ENCODE data around the gene RANBP3L. TPM values are rescaled to one million over a fixed set of nuclear protein-coding genes. Genes with fewer than 3 reads are reported as not detected.
A peak's percentile ranks its signal among the peaks of the same experiment; 100 is the strongest.

Gene RANBP3L
- total RNA-seq, 1 donor from 2014 or later = not detected

DNA sequence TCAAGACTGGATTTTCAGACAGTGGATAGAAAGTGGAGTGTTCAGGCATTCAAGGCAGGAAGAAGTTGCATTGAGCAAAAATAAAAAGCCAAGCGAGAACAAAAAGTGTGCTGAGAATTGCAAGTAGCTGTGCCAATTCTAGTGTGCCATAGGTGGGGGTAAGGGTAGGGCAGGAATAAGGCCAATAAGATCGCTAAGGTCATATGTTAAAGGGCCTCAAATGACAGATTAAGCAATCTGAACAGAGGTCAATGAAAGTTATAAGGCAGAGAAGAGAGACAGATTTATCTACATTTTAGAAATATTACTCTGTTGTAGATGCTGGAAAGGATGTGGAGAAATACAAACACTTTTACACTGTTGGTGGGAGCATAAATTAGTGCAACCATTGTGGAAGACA, 96.4 kb downstream of the RANBP3L start:
- no peak overlapping the region for H3K4me3 ChIP-seq (ENCODE audit: insufficient read depth, low read depth, low read length)
- Mint-ChIP-seq H3K4me1 (ENCODE audit: low read depth, unreplicated experiment) (peaks cover 2% of the 10 kb centered on the region), H3K4me3 (ENCODE audit: unreplicated experiment) (no peak overlapping the region), H3K9me3 (ENCODE audit: unreplicated experiment) (no peaks in the 10 kb centered on the region), H3K27me3 (ENCODE audit: low read depth, unreplicated experiment) (no peaks in the 10 kb centered on the region), H3K36me3 (ENCODE audit: low read depth, unreplicated experiment) (peaks cover 4% of the 10 kb centered on the region), H3K27ac (ENCODE audit: unreplicated experiment) (no peak overlapping the region)
- no peaks in the 10 kb centered on the region for H3K36me3 ChIP-seq (ENCODE audit: insufficient read depth, low read length)
- TF ChIP-seq, protein P1, sequence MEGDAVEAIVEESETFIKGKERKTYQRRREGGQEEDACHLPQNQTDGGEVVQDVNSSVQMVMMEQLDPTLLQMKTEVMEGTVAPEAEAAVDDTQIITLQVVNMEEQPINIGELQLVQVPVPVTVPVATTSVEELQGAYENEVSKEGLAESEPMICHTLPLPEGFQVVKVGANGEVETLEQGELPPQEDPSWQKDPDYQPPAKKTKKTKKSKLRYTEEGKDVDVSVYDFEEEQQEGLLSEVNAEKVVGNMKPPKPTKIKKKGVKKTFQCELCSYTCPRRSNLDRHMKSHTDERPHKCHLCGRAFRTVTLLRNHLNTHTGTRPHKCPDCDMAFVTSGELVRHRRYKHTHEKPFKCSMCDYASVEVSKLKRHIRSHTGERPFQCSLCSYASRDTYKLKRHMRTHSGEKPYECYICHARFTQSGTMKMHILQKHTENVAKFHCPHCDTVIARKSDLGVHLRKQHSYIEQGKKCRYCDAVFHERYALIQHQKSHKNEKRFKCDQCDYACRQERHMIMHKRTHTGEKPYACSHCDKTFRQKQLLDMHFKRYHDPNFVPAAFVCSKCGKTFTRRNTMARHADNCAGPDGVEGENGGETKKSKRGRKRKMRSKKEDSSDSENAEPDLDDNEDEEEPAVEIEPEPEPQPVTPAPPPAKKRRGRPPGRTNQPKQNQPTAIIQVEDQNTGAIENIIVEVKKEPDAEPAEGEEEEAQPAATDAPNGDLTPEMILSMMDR (IDR thresholded peaks at IDR 0.05; ENCODE audit: insufficient read depth, low read depth, low read length) = no peak
- TF ChIP-seq EZH2 (IDR thresholded peaks at IDR 0.05; ENCODE audit: insufficient read depth, low read length) = no peak
- peaks cover 3% of the 10 kb centered on the region for H3K4me1 ChIP-seq (ENCODE audit: insufficient read depth, low read length)
- H4K20me1 ChIP-seq (ENCODE audit: insufficient read depth, low read length) = no peaks in the 10 kb centered on the region
- H3K79me2 ChIP-seq (ENCODE audit: insufficient read depth, low read length) = no peaks in the 10 kb centered on the region
- H3K4me2 ChIP-seq (ENCODE audit: low read length) = no peak overlapping the region
- H3K27ac ChIP-seq (ENCODE audit: low read depth, low read length) = no peak overlapping the region
- H3K27me3 ChIP-seq (ENCODE audit: insufficient read depth, low read length) = no peaks in the 10 kb centered on the region
- no peak overlapping the region for H3K9ac ChIP-seq (ENCODE audit: low read length)
- H2AFZ ChIP-seq (ENCODE audit: low read depth, low read length) = no peak overlapping the region
- no peak for FAIRE-seq
- no peak for DNase-seq (ENCODE audit: low read depth)
- H3K9me3 ChIP-seq (ENCODE audit: insufficient read depth, low read depth, low read length) = no peaks in the 10 kb centered on the region

DNA sequence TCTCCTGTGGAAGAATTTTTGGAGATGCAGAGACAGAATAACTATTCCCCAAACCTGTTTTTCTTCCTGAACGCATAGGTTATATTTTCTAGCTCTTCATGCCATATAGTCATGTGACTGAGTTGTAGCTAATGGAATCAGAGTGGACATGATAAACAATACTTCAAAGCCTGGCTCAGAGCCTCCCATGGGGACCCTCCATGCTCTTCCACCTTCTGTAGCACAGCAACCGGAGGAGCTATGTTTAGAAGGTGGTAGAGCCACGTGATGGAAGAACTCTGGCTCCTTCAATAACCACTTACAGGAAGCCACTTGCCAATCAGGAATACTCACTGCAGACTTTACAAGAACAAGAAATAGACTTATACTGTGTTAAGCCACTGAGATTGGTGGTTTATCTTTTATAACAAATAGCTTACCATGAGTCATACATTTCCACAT, 99.2 kb downstream of the RANBP3L start:
- H3K36me3 Mint-ChIP-seq (ENCODE audit: low read depth, unreplicated experiment) = peaks cover 4% of the 10 kb centered on the region
- no peaks in the 10 kb centered on the region for H3K36me3 ChIP-seq (ENCODE audit: insufficient read depth, low read length)
- FAIRE-seq (no peak), DNase-seq (ENCODE audit: low read depth) (peak; percentile 83)
- H3K4me3 Mint-ChIP-seq (ENCODE audit: unreplicated experiment) = no peak overlapping the region
- no peaks in the 10 kb centered on the region for H3K9me3 ChIP-seq (ENCODE audit: insufficient read depth, low read depth, low read length)
- H3K27ac Mint-ChIP-seq (ENCODE audit: unreplicated experiment) = no peak overlapping the region
- peaks cover 5% of the 10 kb centered on the region for H3K4me1 ChIP-seq (ENCODE audit: insufficient read depth, low read length)
- no peak overlapping the region for H3K9ac ChIP-seq (ENCODE audit: low read length)
- no peak overlapping the region for H3K4me2 ChIP-seq (ENCODE audit: low read length)
- H3K27ac ChIP-seq (ENCODE audit: low read depth, low read length) = no peak overlapping the region
- TF ChIP-seq, protein P1 (IDR thresholded peaks at IDR 0.05; ENCODE audit: insufficient read depth, low read depth, low read length) = no peak
- no peak for TF ChIP-seq EZH2 (IDR thresholded peaks at IDR 0.05; ENCODE audit: insufficient read depth, low read length)
- no peaks in the 10 kb centered on the region for H3K9me3 Mint-ChIP-seq (ENCODE audit: unreplicated experiment)
- no peaks in the 10 kb centered on the region for H4K20me1 ChIP-seq (ENCODE audit: insufficient read depth, low read length)
- no peak overlapping the region for H3K4me3 ChIP-seq (ENCODE audit: insufficient read depth, low read depth, low read length)
- peaks cover 2% of the 10 kb centered on the region for H3K4me1 Mint-ChIP-seq (ENCODE audit: low read depth, unreplicated experiment)
- H2AFZ ChIP-seq (ENCODE audit: low read depth, low read length) = no peak overlapping the region
- no peaks in the 10 kb centered on the region for H3K27me3 Mint-ChIP-seq (ENCODE audit: low read depth, unreplicated experiment)
- H3K79me2 ChIP-seq (ENCODE audit: insufficient read depth, low read length) = no peaks in the 10 kb centered on the region
- H3K27me3 ChIP-seq (ENCODE audit: insufficient read depth, low read length) = no peaks in the 10 kb centered on the region

DNA sequence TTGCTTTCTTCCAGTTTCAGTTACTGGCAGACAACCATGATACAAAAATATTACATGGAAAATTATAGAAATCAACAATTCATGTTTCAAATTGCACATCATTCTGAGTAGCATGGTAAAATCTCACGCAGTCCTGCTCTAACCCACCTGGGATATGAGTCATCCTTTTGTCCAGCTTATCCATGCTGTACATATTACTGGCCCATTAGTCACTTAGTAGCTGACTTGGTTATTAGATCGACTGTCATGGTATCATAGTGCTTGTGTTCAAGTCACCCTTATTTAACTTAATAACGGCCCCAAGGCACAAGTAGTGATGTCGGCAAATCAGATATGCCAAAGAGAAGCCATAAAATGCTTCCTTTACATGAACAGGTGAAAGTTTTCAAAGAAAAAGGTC, 101.2 kb downstream of the RANBP3L start:
- no peak overlapping the region for H3K27ac Mint-ChIP-seq (ENCODE audit: unreplicated experiment)
- Histone ChIP-seq H3K4me3 (ENCODE audit: insufficient read depth, low read depth, low read length) (no peak overlapping the region), H3K4me2 (ENCODE audit: low read length) (no peak overlapping the region), H2AFZ (ENCODE audit: low read depth, low read length) (no peak overlapping the region), H3K27ac (ENCODE audit: low read depth, low read length) (no peak overlapping the region), H3K79me2 (ENCODE audit: insufficient read depth, low read length) (no peaks in the 10 kb centered on the region), H3K27me3 (ENCODE audit: insufficient read depth, low read length) (no peaks in the 10 kb centered on the region), H3K4me1 (ENCODE audit: insufficient read depth, low read length) (peaks cover 5% of the 10 kb centered on the region), H4K20me1 (ENCODE audit: insufficient read depth, low read length) (no peaks in the 10 kb centered on the region), H3K36me3 (ENCODE audit: insufficient read depth, low read length) (peaks cover 8% of the 10 kb centered on the region), H3K9me3 (ENCODE audit: insufficient read depth, low read depth, low read length) (no peaks in the 10 kb centered on the region), H3K9ac (ENCODE audit: low read length) (no peak overlapping the region)
- H3K4me3 Mint-ChIP-seq (ENCODE audit: unreplicated experiment) = no peak overlapping the region
- H3K36me3 Mint-ChIP-seq (ENCODE audit: low read depth, unreplicated experiment) = peaks cover 7% of the 10 kb centered on the region
- H3K27me3 Mint-ChIP-seq (ENCODE audit: low read depth, unreplicated experiment) = no peaks in the 10 kb centered on the region
- H3K9me3 Mint-ChIP-seq (ENCODE audit: unreplicated experiment) = no peaks in the 10 kb centered on the region
- TF ChIP-seq EZH2 (IDR thresholded peaks at IDR 0.05; ENCODE audit: insufficient read depth, low read length) = no peak
- TF ChIP-seq, protein P1 (IDR thresholded peaks at IDR 0.05; ENCODE audit: insufficient read depth, low read depth, low read length) = no peak
- DNase-seq (ENCODE audit: low read depth) (peak; percentile 75), FAIRE-seq (no peak)
- peaks cover 2% of the 10 kb centered on the region for H3K4me1 Mint-ChIP-seq (ENCODE audit: low read depth, unreplicated experiment)
